Loucy (cell line): ENCODE data around the gene PRKCE.

Experiments
- EZH2phosphoT487 ChIP-seq: fragments of 200-600 bp; IDR thresholded peaks from 2 replicates; pipeline ENCODE4 v1.6.1; 2018; ENCODE audit warnings: antibody characterized with exemption, mild to moderate bottlenecking, moderate library complexity, borderline replicate concordance
- TF ChIP-seq, protein P1 (sequence below): fragments of 200-600 bp; sonication (generic); conservative IDR thresholded peaks from 2 replicates; pipeline ENCODE4 v1.5.1; 2014; ENCODE audit warnings: mild to moderate bottlenecking, antibody characterized with exemption, low read length

DNA sequence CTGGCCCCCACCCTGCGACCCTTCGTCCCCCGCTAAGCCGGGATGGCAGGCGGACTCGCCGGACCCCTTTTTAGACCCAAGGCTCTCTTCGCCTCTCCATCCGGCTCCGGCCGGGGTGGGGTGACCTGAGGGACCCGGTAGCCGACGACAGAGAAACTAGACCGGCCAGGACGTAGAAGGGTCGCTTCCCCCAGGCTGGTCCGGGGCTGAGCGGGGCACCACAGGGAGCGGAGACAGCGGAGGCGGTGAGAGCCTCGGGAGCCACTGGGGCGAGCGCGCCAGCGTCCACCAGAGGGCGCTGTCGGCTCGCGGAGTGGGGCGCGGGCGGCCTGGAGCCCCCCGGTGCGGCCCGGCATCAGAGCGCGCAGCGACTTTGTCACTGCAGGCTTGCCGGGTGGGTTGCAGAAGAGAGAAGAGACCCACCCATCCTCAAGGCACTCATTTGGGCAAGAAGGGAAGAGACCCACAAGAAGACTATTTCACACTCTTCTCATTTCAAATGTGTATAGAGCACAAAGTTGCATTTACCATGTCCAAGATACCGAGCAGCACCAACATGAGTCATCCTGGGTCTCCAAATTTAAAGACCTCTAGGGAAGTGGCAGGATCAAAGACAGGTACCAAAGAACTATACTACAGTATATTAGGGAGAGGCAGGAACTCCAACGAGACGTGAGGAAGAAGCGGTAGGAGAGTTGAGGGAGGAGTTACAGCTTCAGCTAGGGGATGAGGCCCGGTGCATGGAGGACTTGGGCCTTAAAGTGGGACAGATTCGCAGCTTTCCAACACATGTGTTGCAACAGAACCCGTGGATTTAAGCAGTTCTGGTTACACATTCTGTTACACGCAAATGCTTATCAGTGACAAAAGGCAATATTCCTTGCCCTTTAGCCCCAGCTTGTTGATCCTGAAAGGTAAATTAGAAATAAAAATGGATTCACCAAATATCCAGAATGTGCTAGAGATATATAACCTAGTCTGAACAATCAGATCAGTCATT, 7.6 kb upstream of the PRKCE start:
- TF ChIP-seq, protein P1, sequence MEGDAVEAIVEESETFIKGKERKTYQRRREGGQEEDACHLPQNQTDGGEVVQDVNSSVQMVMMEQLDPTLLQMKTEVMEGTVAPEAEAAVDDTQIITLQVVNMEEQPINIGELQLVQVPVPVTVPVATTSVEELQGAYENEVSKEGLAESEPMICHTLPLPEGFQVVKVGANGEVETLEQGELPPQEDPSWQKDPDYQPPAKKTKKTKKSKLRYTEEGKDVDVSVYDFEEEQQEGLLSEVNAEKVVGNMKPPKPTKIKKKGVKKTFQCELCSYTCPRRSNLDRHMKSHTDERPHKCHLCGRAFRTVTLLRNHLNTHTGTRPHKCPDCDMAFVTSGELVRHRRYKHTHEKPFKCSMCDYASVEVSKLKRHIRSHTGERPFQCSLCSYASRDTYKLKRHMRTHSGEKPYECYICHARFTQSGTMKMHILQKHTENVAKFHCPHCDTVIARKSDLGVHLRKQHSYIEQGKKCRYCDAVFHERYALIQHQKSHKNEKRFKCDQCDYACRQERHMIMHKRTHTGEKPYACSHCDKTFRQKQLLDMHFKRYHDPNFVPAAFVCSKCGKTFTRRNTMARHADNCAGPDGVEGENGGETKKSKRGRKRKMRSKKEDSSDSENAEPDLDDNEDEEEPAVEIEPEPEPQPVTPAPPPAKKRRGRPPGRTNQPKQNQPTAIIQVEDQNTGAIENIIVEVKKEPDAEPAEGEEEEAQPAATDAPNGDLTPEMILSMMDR, result peak; percentile 91
- TF ChIP-seq EZH2phosphoT487, result no peak
